GM10266 (cell line): ENCODE results near the gene ZNF518B.
"Not testable (repeated sequence)": the region's sequence is repeated elsewhere in the genome, so short reads cannot be mapped to it uniquely, and the experiment has no call there.

Experiments used
- DNase-seq: peaks from one replicate; pipeline ENCODE4 v3.0.0; 2012; ENCODE audit errors: extremely low spot score
- CTCF ChIP-seq: IDR thresholded peaks from 2 replicates; pipeline ENCODE4 v1.5.1; 2012; ENCODE audit warnings: mild to moderate bottlenecking, low read depth; ENCODE audit not compliant: control insufficient read depth, insufficient read depth; ENCODE audit errors: missing control alignments

ZNF518B gene

GRCh38 chr4:10442976-10443375 lies 14.2 kb downstream of the ZNF518B start:
- DNase-seq = no peak
- no peak for TF ChIP-seq CTCF

- DNase-seq = no peak
- no peak for TF ChIP-seq CTCF
These were observed 15.7 kb downstream of the ZNF518B start for GRCh38 chr4:10441512-10441911.

- no peak for DNase-seq
- TF ChIP-seq CTCF = no peak
These were observed 18.3 kb downstream of the ZNF518B start for GRCh38 chr4:10438924-10439323.

- TF ChIP-seq CTCF = no peak
- DNase-seq = no peak
These were observed 19.5 kb downstream of the ZNF518B start for GRCh38 chr4:10437735-10438134.

GRCh38 chr4:10427680-10428079 lies 29.5 kb downstream of the ZNF518B start:
- not testable (repeated sequence) for DNase-seq

GRCh38 chr4:10421344-10422055 lies 35.7 kb downstream of the ZNF518B start:
- TF ChIP-seq CTCF = no peak
- no peak for DNase-seq

GRCh38 chr4:10417740-10418139 lies 39.5 kb downstream of the ZNF518B start:
- no peak for DNase-seq
- no peak for TF ChIP-seq CTCF

- DNase-seq = no peak
These were observed 40.8 kb downstream of the ZNF518B start for GRCh38 chr4:10416441-10416840.

More at GRCh38 chr4:10416441-10416840, 40.8 kb downstream of the ZNF518B start:
- TF ChIP-seq CTCF = no peak
